HS-27A (cell line): ENCODE data around the gene ANKHD1.

Experiments
- DNase-seq: peaks from one replicate; pipeline ENCODE4 v3.0.0-alpha.2; 2012; ENCODE audit warnings: low read depth, missing footprints

ANKHD1 gene

DNA sequence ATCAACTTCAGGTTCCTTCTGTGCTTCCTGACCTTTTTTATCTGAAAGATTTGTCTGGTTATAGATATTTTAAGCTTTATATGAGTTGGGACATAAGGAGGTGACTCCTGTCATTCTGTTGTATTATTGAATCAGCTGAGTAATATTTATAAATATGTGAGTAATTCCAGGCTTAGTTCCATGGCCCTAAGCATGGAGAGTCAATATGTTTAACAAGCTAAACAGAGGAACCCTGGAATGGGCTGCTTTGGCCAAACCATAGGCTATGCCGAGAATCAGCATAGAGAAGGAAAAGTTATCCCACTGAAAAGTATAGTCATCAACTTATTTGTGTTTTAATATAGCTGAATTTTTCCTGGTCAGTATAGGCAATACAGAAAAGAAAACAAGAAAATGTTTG lies 138.6 kb downstream of the ANKHD1 start:
- no peak for DNase-seq

DNA sequence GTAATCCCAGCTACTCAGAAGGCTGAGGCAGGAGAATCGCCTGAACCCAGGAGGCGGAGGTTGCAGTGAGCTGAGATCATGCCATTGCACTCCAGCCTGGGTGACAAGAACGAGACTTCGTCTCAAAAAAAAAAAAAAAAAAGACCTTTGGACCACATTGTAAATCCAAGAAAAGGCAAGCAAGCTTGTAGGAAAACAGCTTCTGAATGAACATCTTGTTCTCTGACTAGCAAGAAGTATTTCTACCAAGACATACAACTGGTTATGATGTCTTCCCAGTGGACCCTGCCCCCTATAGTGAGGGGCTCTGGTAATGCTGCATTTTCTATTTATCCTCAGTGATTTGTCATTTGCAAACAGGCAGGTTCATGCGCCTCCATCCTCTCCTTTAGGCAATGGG lies 141.3 kb downstream of the ANKHD1 start:
- DNase-seq = no peak

DNA sequence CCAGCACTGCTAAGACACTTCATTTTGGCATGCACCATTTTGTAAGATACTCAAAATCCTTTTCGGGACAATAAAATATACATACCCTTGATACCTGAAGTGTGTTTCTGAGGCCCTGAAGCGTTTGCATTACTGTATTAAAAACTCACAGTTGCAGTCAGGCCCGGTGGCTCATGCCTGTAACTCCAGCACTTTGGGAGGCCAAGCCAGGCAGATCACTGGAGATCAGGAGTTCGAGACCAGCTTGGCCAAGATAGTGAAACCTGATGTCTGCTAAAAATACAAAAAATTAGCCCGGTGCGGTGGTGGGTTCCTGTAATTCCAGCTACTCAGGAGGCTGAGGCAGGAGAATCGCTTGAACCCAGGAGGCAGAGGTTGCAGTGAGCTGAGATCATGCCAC lies 143.4 kb downstream of the ANKHD1 start:
- no peak for DNase-seq

DNA sequence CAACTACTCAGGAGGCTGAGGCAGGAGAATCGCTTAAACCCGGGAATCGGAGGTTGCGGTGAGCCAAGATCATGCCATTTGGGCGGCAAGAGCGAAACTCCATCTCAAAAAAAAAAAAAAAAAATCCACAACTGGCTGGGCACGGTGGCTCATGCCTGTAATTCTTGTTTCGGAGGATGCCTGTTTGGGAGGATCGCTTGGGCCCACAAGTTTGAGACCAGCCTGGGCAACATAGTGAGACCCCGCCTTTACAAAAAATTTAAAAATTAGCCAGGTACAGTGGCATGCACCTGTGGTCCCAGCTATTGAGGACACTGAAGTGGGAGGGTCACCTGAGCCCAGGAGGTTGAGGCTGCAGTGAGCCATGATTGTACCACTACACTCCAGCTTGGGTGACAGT lies 144.0 kb downstream of the ANKHD1 start:
- no peak for DNase-seq

DNA sequence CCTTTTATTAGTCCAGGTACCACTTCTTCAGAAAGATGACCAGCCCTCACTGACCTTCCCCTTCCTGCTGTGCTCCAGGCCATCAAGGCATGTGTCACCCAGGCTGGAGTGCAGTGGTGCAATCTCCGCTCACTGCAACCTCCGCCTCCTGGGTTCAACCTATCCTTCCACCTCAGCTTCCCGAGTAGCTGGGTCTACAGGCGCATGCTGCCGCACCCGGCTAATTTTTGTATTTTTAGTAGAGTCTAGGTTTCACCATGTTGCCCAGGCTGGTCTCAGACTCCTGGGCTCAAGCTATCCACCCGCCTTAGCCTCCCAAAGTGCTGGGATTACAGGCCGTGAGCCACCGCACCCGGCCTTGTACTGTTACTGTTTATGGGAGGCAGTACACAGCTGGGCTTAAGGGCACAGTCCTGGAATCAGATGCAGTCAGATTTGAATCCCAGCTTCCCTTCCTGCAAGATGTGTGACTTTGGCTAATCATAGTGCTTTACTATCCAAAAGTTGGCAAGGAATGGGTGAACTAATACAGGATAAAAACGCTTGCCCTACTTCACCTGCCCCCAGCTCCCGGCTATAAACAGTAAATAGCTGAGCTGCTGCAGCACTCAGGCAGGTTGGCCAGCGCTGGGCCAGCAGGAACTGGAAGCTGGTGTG lies 145.3 kb downstream of the ANKHD1 start:
- DNase-seq = no peak

DNA sequence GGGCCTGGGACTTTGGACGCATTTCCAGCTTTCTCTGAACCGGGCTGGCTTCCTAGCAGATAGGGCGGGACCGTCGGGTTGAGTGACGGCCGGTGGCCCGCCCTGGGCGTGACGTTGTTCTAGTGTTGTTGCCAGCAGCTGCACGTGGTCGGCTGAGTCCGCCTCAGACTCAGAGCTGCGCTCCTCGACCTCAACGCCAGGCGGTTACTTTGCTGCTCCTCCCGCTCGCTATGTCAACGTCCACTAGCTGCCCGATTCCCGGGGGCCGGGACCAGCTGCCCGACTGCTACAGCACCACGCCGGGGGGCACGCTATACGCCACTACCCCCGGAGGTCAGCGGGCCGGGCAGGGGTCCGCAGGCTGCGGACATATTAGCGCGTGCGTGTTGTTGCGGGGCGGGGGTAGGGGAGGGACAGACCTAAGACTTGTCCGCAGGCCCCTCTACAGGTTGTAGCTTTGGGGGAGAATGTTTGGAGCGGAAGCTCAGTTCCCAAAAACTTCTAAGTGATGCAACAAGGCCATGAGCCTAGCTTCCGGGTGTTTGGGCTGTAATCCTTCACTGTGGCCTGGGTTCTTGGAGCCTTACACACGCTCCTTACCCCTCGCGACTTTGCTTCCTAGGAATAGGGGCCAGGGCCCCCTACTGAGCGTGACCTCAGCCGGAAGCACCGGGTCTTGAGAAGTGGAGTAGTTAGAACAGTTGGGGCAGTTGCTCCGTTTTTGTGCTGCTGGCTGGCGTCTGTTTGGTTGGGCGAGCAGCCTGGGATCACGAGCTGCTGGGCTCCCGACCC lies 146.1 kb downstream of the ANKHD1 start, which contains the start of gene EIF4EBP3:
TSS of gene EIF4EBP3 (plus strand) at position 155 of the 792 bp plus-strand sequence. CDS start at position 231, 76 bp downstream.
- DNase-seq = no peak

DNA sequence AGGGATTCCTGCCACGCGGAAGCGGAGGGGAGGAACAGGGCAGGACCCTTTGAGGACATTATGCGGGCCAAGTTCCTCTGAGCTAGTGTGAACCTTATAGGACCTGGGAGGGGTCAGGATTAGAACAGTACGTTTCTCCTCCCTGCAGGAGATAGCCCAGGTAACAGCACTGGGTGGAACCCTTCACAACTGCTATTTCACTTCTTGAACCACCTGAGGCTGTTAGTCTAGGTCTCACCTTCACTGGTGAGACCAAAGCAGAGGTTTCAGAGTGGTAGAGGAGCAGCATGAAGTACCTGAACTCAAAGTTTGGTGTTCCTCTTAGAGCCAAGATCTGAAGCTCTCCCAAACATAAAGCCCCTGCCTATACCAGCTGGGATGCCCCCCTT lies 146.7 kb downstream of the ANKHD1 start:
- no peak for DNase-seq

DNA sequence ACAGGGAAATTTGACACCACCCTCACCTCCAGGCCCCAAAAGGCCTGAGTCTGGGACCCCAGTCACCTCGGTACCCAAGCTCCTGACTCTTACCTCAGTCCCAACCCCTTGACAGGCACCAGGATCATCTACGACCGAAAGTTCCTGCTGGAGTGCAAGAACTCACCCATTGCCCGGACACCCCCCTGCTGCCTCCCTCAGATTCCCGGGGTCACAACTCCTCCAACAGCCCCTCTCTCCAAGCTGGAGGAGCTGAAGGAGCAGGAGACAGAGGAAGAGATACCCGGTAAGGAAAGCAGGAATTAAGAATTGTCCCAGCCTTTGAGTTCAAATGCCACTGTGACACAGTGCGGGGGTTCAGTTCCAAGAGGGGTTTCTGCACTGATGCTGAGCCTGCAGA lies 147.2 kb downstream of the ANKHD1 start:
- DNase-seq = no peak

DNA sequence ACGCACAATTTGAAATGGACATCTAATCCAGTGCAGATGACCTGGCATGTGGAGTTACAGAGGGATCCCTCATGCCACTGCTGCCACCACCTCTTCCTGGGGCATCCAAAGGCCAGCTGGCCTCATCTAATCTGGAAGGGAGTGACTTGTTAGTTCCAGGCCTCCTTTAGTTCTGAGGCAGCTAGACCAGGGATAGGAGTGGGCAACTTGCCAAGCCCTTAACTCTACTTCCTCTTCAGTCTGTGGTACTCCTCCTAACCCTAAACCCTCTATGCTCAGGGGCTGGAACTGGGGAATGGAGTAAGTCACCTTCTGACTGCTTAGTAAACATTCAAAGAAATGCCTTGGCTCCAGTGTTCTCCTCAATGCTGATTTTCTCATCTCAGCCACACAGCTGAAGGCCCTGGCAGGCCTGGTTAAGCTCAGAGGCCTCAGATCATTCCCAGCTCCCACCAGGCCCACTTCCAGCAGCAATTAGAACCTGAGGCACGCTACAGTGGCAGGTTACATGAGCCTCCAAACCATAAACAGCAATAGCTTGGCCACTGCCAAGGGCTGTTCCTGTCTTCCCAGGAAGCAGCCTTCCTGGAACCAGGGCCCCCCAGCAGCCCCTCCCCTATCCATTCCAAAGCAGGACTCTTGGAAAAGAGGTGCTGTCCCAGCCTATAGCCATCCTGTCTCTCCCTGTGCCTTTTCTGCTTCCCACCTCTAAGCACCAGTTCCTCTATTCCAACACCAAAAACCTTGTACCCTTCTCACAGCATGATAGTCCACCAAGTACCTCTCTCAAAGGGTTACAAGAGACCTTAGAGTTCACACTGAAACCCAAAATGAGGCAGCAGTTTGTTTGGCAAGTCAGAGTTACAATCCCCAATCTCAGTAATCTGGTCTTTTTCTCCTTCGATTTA lies 147.9 kb downstream of the ANKHD1 start:
- no peak for DNase-seq

DNA sequence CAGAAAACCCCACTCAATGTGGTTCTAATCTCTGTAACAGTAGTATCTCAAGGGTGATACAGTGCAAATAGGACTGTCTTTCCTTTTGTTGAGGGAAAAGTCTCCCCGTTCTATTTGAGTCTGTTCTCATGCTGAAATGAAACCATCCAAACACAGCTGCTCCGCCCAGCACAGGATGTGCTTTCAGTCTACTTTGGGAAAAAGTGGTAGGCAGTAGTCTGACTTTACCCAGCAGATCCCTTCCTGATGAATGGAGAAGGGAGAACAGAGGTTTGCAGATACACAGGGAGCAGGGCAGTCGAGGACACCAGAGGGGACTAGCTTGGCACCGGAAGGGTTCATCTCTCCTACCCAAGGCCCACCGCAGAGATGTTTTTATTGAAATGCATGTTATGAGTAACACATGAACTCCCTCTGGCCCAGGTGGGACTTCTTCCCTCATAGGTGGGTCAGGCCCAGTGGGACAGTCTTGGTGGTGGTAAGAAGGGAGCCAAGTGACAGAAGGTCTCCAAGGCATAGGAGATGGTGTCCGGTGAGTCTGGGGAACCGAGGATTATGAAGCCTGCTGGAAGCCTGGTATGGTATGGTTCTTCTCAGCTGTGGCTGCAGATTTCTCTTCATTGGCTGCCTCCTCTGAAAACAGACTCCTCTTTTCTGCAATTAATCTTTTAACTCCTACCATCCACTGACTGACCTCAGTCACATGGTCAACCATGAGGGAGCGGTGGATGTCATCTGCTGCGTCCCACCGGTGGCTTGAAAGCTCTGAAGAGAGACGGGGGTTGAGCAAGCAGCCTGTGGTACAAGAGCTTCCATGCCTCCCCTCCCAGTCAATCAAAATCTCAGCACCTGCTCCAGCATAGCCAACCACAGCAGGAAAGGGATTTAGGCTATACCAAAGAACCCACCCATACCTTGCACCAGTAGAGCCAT lies 148.8 kb downstream of the ANKHD1 start:
- no peak for DNase-seq

DNA sequence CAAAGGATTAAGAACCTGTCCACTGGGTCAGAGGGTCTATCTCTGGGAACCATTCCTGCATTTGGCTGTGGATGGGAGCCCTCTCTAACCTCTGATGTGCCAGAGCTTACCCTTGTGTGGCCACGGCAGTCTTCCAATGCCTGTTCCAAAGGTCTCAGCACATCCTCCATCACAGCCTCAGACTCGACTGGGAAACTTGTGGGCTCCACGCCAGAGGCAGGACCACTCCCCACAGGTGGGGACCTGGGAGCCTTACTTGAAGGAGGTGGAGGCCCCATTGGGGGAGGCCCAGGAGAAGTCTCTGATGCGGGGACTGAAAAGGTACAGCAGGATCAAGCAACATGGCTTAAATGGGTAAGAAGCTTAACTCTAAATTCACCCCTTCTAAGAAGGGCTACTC lies 150.2 kb downstream of the ANKHD1 start:
- no peak for DNase-seq

DNA sequence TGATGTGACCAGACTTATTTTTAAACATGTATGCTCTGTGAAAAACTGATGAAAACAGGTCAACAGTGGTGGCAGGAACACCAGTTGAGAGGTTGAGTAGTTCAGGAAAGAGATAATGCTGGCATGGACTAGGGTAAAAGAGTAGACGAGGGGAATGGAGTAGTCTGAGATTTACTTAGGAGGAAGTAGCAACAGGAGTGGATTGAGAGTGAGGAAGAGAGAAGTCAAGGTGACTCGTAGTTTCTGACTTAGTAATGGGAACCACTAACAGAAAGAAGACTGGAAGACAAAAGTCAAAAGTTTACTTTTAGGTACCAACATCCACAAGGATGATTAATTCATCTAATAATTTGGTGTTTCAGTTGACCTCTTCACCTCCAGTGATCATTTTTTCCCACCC lies 152.0 kb downstream of the ANKHD1 start:
- no peak for DNase-seq

DNA sequence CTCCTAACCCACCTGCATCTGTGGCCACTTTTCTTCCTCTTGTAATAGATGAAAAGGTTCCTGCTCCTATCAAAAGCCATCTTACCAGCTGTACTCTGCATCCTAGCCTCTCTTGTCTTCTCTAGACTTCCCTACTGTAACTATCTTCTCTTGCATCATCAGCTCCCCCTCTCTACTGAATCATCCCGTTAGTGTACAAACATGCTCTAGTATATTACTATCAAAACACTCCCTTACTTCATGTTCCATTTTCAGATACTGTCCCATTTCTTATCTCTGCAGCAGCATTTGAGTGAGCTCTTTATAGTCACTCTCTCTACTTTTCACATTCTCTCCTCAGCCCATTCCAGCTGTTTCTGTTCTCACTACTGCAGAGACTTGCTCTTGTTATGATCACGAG lies 152.8 kb downstream of the ANKHD1 start:
- no peak for DNase-seq

DNA sequence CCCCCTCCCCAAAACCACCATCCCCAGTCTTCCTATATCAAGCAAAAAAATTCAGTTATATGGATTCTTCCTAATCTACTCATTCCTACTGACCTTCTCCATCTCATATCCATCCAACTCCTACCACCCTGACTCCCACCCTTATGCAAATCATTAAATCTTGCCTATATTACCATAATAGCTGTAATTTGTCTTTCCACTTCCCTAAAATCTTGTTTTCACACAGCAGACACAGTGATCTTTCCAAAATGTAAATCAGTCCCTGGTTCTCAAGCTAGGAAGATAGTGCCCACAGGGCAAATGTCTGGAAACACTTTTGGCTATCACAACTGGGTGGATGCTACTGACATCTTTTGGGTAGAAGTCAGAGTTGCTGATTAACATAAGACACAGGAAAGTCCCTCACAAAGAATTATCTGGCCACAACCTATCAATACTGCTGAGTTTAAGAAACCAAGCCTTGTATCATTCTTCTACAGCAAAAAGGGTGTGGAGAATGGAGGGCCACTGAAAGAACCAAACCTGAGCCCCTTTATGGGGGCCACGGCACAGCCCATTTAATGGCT lies 154.2 kb downstream of the ANKHD1 start:
- no peak for DNase-seq

DNA sequence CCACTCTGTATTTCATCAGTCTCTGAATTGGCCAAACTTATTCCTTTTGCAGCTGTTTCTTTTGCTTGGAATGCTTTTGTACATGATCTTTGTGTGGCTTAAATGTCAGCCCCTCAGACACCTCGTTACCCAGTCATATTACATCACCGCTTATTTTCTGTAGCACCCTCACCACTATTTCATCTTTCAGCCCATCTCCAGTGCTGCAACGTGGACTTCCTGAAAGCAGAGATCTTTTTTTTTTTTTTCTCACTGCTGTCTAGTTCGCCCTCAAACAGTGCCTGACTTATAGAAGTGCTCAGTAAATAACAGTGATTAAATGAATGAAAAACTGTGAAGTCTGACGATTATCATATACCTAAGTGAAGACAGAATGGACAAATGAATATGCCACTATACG lies 154.8 kb downstream of the ANKHD1 start:
- no peak for DNase-seq

DNA sequence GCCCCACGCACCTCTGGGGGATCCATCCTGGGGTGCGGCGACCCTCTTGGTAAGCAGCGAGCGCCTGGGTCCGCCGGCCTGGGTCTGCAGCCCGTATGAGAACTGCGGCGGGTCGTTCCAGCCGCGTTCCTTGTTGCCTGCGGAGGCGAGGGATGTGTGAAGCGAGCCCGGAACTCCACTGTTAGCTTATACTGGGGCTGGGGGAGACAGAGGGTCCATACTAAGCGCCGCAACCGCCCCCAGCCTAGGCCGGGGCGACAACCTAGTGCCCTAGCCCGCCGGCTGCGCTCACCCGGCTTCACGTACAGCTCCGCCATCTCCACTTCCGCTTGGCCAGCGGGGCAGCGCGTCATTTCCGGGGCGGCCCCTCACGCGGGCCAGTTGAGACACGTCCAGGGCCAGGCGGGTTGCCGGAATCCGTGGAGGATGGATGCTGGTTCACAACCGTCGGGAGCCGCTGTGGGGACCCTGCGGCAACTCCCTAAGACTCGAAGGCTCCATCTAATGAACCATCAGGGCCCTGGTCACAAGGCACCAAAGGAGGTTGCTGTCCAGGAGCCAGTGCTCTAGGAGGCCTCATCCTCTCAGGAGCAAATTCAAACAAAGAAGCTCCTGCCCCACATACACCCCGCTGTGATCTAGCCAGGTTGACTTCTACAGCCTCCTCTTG lies 155.6 kb downstream of the ANKHD1 start, which contains the start of gene SRA1:
TSS of gene SRA1 (minus strand) at position 338 of the 670 bp plus-strand sequence. CDS start at position 317, 21 bp downstream.
- peak; percentile 45 for DNase-seq

DNA sequence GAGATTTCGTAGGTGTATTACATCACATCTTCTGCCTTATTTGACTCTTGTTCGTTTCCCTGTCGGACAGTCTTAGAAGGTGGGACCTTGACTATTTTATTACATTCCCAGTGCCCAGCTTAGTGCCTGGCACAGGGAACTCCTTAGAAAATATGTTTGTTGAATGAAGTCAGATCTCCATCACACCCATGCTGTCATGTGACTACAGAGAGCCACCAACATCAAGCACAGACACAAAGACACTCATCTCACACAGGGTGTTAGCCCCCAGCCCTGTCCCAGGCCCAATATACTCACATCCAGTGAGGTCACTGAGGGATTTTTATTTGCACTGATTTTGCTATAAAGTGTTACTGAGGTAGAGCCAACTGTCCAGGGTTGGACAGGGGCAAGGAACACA lies 156.3 kb downstream of the ANKHD1 start:
- no peak for DNase-seq

DNA sequence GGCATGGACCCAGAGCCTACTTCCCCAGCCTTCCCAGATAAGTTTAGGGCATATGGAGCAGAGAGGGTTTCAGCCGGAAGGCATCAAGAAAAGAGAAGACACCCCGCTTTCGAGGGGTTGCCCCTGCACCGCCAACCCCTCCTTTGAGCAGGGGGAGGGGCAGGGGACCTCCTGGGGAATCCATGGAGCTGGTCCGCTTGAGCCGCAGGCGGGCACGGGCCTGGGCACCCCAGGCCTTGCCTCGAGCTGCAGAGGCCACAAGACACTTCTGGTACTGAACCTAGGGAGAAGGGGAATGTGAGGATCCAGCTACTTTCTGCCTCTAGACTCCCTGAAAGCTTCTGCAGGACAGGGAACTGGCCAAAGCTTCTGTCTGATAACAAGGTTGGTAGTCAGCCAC lies 156.9 kb downstream of the ANKHD1 start:
- no peak for DNase-seq

DNA sequence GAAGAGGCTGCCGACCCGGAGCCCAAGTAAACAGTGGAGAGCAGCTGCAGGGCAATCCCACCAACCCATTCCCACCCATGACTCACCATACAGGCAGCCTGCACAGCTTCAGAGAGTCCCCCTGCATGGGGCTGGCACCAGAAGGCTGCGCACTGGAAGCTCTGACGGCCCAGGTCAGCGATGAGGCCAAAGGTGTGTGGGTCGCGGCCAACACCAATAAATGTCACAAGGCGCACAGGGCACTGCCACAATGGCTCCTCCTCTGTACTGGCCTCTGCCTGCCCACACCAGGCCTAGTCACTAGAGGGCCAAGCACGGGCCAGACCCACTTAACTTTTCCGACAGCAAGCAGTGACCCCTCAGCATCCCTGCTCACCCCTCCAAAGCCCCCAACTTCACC lies 158.6 kb downstream of the ANKHD1 start:
- DNase-seq = no peak

DNA sequence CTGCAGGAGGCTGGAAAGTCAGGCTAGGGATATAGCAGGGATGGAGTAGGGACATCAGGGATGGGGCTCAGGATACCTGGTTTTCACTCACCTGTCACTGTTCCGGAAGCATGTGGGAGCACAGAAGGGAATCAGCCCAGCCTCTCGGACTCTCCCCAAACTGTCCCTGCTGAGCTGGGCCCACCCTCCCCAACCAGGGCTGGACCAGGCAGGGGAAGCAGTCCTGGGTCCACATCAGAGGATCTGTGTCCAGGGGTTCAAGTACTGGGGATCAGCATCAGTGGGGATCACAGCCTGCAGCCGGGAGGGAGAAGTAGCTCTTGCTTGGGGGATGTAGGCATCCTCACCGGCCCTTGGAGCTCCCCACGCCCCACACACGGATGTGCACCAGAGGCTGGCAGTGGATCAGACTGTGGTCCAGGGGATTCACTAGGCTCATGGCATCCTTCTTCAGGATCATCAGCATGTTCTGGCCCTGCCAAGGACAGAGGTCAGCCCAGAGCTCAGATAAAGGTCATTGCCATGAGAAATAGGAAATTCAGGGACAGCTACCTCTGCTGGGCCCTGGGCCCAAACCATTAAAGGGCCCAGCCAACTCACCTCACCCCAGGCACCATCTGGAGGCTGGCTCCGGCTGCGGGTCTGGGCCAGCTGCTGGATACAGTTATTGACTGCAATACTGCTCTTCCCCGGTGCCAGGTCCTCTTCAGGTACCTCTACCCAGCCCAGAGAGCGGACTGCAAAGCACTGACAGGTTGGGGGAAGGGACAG lies 160.3 kb downstream of the ANKHD1 start:
- no peak for DNase-seq
